ENCODE results near the gene LPAR1.
"Not testable (repeated sequence)": the region's sequence is repeated elsewhere in the genome, so short reads cannot be mapped to it uniquely, and the experiment has no call there.

LPAR1 gene

GRCh38 chr9:110890416-110890815 lies 147.9 kb downstream of the LPAR1 start:
- in situ Hi-C loops (cut with HindIII; ENCODE audit: low sequenced_read_pairs), result no loop called here

- in situ Hi-C loops (cut with HindIII; ENCODE audit: low sequenced_read_pairs), result no loop called here
Observed at GRCh38 chr9:110887276-110887675, 151.0 kb downstream of the LPAR1 start.

GRCh38 chr9:110886832-110887231 lies 151.4 kb downstream of the LPAR1 start:
- in situ Hi-C loops (cut with HindIII; ENCODE audit: low sequenced_read_pairs), result no loop called here

- in situ Hi-C loops (cut with HindIII; ENCODE audit: low sequenced_read_pairs), result loop anchor here (5.0 kb wide), 2 partner anchors 58 to 103 kb away; no protein-coding TSS in a partner anchor
Observed at GRCh38 chr9:110880189-110880588, 158.1 kb downstream of the LPAR1 start.

GRCh38 chr9:110877374-110877773 lies 160.9 kb downstream of the LPAR1 start:
- in situ Hi-C loops (cut with HindIII; ENCODE audit: low sequenced_read_pairs), result no loop called here

GRCh38 chr9:110876929-110877328 lies 161.3 kb downstream of the LPAR1 start:
- in situ Hi-C loops (cut with HindIII; ENCODE audit: low sequenced_read_pairs), result no loop called here

- in situ Hi-C loops (cut with HindIII; ENCODE audit: low sequenced_read_pairs), result no loop called here
Observed at GRCh38 chr9:110874963-110875674, 163.2 kb downstream of the LPAR1 start.

GRCh38 chr9:110872920-110873319 lies 165.3 kb downstream of the LPAR1 start:
- in situ Hi-C loops (cut with HindIII; ENCODE audit: low sequenced_read_pairs), result no loop called here

GRCh38 chr9:110871736-110872135 lies 166.5 kb downstream of the LPAR1 start:
- in situ Hi-C loops (cut with HindIII; ENCODE audit: low sequenced_read_pairs), result no loop called here

GRCh38 chr9:110869931-110870330 lies 168.3 kb downstream of the LPAR1 start:
- in situ Hi-C loops (cut with HindIII; ENCODE audit: low sequenced_read_pairs), result no loop called here

- in situ Hi-C loops (cut with HindIII; ENCODE audit: low sequenced_read_pairs), result no loop called here
Observed at GRCh38 chr9:110864011-110864410, 174.3 kb downstream of the LPAR1 start.

- in situ Hi-C loops (cut with HindIII; ENCODE audit: low sequenced_read_pairs), result not testable (repeated sequence)
Observed at GRCh38 chr9:110861370-110862110, 176.7 kb downstream of the LPAR1 start.

GRCh38 chr9:110856772-110857171 lies 181.5 kb downstream of the LPAR1 start:
- in situ Hi-C loops (cut with HindIII; ENCODE audit: low sequenced_read_pairs), result no loop called here

- in situ Hi-C loops (cut with HindIII; ENCODE audit: low sequenced_read_pairs), result no loop called here
Observed at GRCh38 chr9:110850401-110851135, 187.7 kb downstream of the LPAR1 start.

GRCh38 chr9:110847671-110848070 lies 190.6 kb downstream of the LPAR1 start:
- in situ Hi-C loops (cut with HindIII; ENCODE audit: low sequenced_read_pairs), result no loop called here

GRCh38 chr9:110846215-110846614 lies 192.1 kb downstream of the LPAR1 start:
- in situ Hi-C loops (cut with HindIII; ENCODE audit: low sequenced_read_pairs), result no loop called here

- in situ Hi-C loops (cut with HindIII; ENCODE audit: low sequenced_read_pairs), result no loop called here
Observed at GRCh38 chr9:110844121-110844520, 194.1 kb downstream of the LPAR1 start.

- in situ Hi-C loops (cut with HindIII; ENCODE audit: low sequenced_read_pairs), result no loop called here
Observed at GRCh38 chr9:110842986-110843385, 195.3 kb downstream of the LPAR1 start.

GRCh38 chr9:110842169-110842568 lies 196.1 kb downstream of the LPAR1 start:
- in situ Hi-C loops (cut with HindIII; ENCODE audit: low sequenced_read_pairs), result no loop called here

- in situ Hi-C loops (cut with HindIII; ENCODE audit: low sequenced_read_pairs), result no loop called here
Observed at GRCh38 chr9:110837401-110838005, 200.8 kb downstream of the LPAR1 start.

GRCh38 chr9:110835859-110836271 lies 202.4 kb downstream of the LPAR1 start:
- in situ Hi-C loops (cut with HindIII; ENCODE audit: low sequenced_read_pairs), result no loop called here

All from endothelial cell of hepatic sinusoid (primary cell).